Measurements from ENCODE around the gene RPL7A.

RPL7A gene

GRCh38 chr9:133355881-133356357 lies 7.9 kb downstream of the RPL7A start:
- Histone ChIP-seq H3K36me3 (ENCODE audit: control insufficient read depth, insufficient read depth, low read length) (peaks cover 17% of the 10 kb centered on the region), H3K27ac (ENCODE audit: insufficient read depth, low read depth, low read length, poor library complexity, severe bottlenecking) (no peak overlapping the region)

GRCh38 chr9:133356391-133357091 lies 8.5 kb downstream of the RPL7A start, which contains the start of the genes SURF1 and SURF2:
Gene SURF1, minus strand, starts transcription at chr9:133356487. Its CDS starts 34 bp downstream, at chr9:133356453.
Gene SURF2, plus strand, starts transcription at chr9:133356550. Its CDS starts 43 bp downstream, at chr9:133356593.
- Histone ChIP-seq H3K27ac (ENCODE audit: insufficient read depth, low read depth, low read length, poor library complexity, severe bottlenecking) (no peak within 1 kb of the TSS), H3K27me3 (ENCODE audit: control insufficient read depth, insufficient read depth, low read length, poor library complexity, severe bottlenecking) (no peaks in the 10 kb centered on the region), H3K36me3 (ENCODE audit: control insufficient read depth, insufficient read depth, low read length) (peaks cover 18% of the 10 kb centered on the region), H3K4me3 (ENCODE audit: insufficient read depth, low read depth, low read length) (peak within 1 kb of the TSS; percentile 82), H3K4me1 (ENCODE audit: control insufficient read depth, insufficient read depth, low read length) (peaks cover 8% of the 10 kb centered on the region), H3K9me3 (ENCODE audit: control insufficient read depth, low read length) (no peaks in the 10 kb centered on the region)
- 0 to 1% methylated on average over 78 of the region's 78 CpGs for WGBS, 2 experiments

More at GRCh38 chr9:133355881-133356357, 7.9 kb downstream of the RPL7A start:
- H3K4me1 ChIP-seq (ENCODE audit: control insufficient read depth, insufficient read depth, low read length) = peaks cover 8% of the 10 kb centered on the region
- no peaks in the 10 kb centered on the region for H3K27me3 ChIP-seq (ENCODE audit: control insufficient read depth, insufficient read depth, low read length, poor library complexity, severe bottlenecking)
- H3K4me3 ChIP-seq (ENCODE audit: insufficient read depth, low read depth, low read length) = peak overlapping the region; percentile 82
- no peaks in the 10 kb centered on the region for H3K9me3 ChIP-seq (ENCODE audit: control insufficient read depth, low read length)
- 1 to 2% methylated on average over 31 of the region's 31 CpGs for WGBS, 2 experiments

- peak overlapping the region; percentile 82 for H3K4me3 ChIP-seq (ENCODE audit: insufficient read depth, low read depth, low read length)
- H3K36me3 ChIP-seq (ENCODE audit: control insufficient read depth, insufficient read depth, low read length) = peaks cover 22% of the 10 kb centered on the region
- H3K27me3 ChIP-seq (ENCODE audit: control insufficient read depth, insufficient read depth, low read length, poor library complexity, severe bottlenecking) = no peaks in the 10 kb centered on the region
These were observed 9.6 kb downstream of the RPL7A start for GRCh38 chr9:133357656-133358055.

GRCh38 chr9:133359399-133360175 lies 11.6 kb downstream of the RPL7A start:
- 86 to 89% methylated on average over 20 of the region's 20 CpGs for WGBS, 2 experiments
- Histone ChIP-seq H3K9me3 (ENCODE audit: control insufficient read depth, low read length) (no peaks in the 10 kb centered on the region), H3K27me3 (ENCODE audit: control insufficient read depth, insufficient read depth, low read length, poor library complexity, severe bottlenecking) (no peaks in the 10 kb centered on the region), H3K4me3 (ENCODE audit: insufficient read depth, low read depth, low read length) (no peak overlapping the region), H3K27ac (ENCODE audit: insufficient read depth, low read depth, low read length, poor library complexity, severe bottlenecking) (no peak overlapping the region), H3K36me3 (ENCODE audit: control insufficient read depth, insufficient read depth, low read length) (peaks cover 27% of the 10 kb centered on the region), H3K4me1 (ENCODE audit: control insufficient read depth, insufficient read depth, low read length) (peaks cover 8% of the 10 kb centered on the region)

More at GRCh38 chr9:133357656-133358055, 9.6 kb downstream of the RPL7A start:
- Histone ChIP-seq H3K27ac (ENCODE audit: insufficient read depth, low read depth, low read length, poor library complexity, severe bottlenecking) (no peak overlapping the region), H3K9me3 (ENCODE audit: control insufficient read depth, low read length) (no peaks in the 10 kb centered on the region), H3K4me1 (ENCODE audit: control insufficient read depth, insufficient read depth, low read length) (peaks cover 8% of the 10 kb centered on the region)
- 94% methylated on average over 14 of the region's 14 CpGs for WGBS, 2 experiments

GRCh38 chr9:133360400-133361393 lies 12.7 kb downstream of the RPL7A start:
- Histone ChIP-seq H3K27me3 (ENCODE audit: control insufficient read depth, insufficient read depth, low read length, poor library complexity, severe bottlenecking) (no peaks in the 10 kb centered on the region), H3K36me3 (ENCODE audit: control insufficient read depth, insufficient read depth, low read length) (peaks cover 30% of the 10 kb centered on the region), H3K27ac (ENCODE audit: insufficient read depth, low read depth, low read length, poor library complexity, severe bottlenecking) (no peak overlapping the region), H3K9me3 (ENCODE audit: control insufficient read depth, low read length) (no peaks in the 10 kb centered on the region), H3K4me1 (ENCODE audit: control insufficient read depth, insufficient read depth, low read length) (peaks cover 8% of the 10 kb centered on the region), H3K4me3 (ENCODE audit: insufficient read depth, low read depth, low read length) (no peak overlapping the region)
- WGBS, 2 experiments = 91 to 94% methylated on average over 21 of the region's 21 CpGs

GRCh38 chr9:133361507-133362092 lies 13.6 kb downstream of the RPL7A start:
- H3K36me3 ChIP-seq (ENCODE audit: control insufficient read depth, insufficient read depth, low read length) = peaks cover 38% of the 10 kb centered on the region
- H3K27ac ChIP-seq (ENCODE audit: insufficient read depth, low read depth, low read length, poor library complexity, severe bottlenecking) = no peak overlapping the region
- no peaks in the 10 kb centered on the region for H3K27me3 ChIP-seq (ENCODE audit: control insufficient read depth, insufficient read depth, low read length, poor library complexity, severe bottlenecking)
- H3K4me3 ChIP-seq (ENCODE audit: insufficient read depth, low read depth, low read length) = no peak overlapping the region
- 91 to 93% methylated on average over 13 of the region's 13 CpGs for WGBS, 2 experiments
- H3K9me3 ChIP-seq (ENCODE audit: control insufficient read depth, low read length) = no peaks in the 10 kb centered on the region
- H3K4me1 ChIP-seq (ENCODE audit: control insufficient read depth, insufficient read depth, low read length) = peaks cover 8% of the 10 kb centered on the region

- H3K9me3 ChIP-seq (ENCODE audit: control insufficient read depth, low read length) = no peaks in the 10 kb centered on the region
- WGBS, 2 experiments = 96% methylated on average over 15 of the region's 15 CpGs
- no peak overlapping the region for H3K4me3 ChIP-seq (ENCODE audit: insufficient read depth, low read depth, low read length)
- H3K27ac ChIP-seq (ENCODE audit: insufficient read depth, low read depth, low read length, poor library complexity, severe bottlenecking) = no peak overlapping the region
- peaks cover 47% of the 10 kb centered on the region for H3K36me3 ChIP-seq (ENCODE audit: control insufficient read depth, insufficient read depth, low read length)
- H3K27me3 ChIP-seq (ENCODE audit: control insufficient read depth, insufficient read depth, low read length, poor library complexity, severe bottlenecking) = no peaks in the 10 kb centered on the region
- H3K4me1 ChIP-seq (ENCODE audit: control insufficient read depth, insufficient read depth, low read length) = peaks cover 3% of the 10 kb centered on the region
These were observed 14.5 kb downstream of the RPL7A start for GRCh38 chr9:133362359-133363044.

GRCh38 chr9:133366435-133366834 lies 18.4 kb downstream of the RPL7A start:
- H3K27ac ChIP-seq (ENCODE audit: insufficient read depth, low read depth, low read length, poor library complexity, severe bottlenecking) = no peak overlapping the region
- no peaks in the 10 kb centered on the region for H3K9me3 ChIP-seq (ENCODE audit: control insufficient read depth, low read length)
- H3K4me3 ChIP-seq (ENCODE audit: insufficient read depth, low read depth, low read length) = no peak overlapping the region
- peaks cover 39% of the 10 kb centered on the region for H3K36me3 ChIP-seq (ENCODE audit: control insufficient read depth, insufficient read depth, low read length)
- H3K4me1 ChIP-seq (ENCODE audit: control insufficient read depth, insufficient read depth, low read length) = no peaks in the 10 kb centered on the region
- H3K27me3 ChIP-seq (ENCODE audit: control insufficient read depth, insufficient read depth, low read length, poor library complexity, severe bottlenecking) = no peaks in the 10 kb centered on the region
- WGBS, 2 experiments = 96 to 98% methylated on average over 11 of the region's 11 CpGs

GRCh38 chr9:133367221-133367620 lies 19.2 kb downstream of the RPL7A start:
- Histone ChIP-seq H3K9me3 (ENCODE audit: control insufficient read depth, low read length) (no peaks in the 10 kb centered on the region), H3K36me3 (ENCODE audit: control insufficient read depth, insufficient read depth, low read length) (peaks cover 32% of the 10 kb centered on the region), H3K4me3 (ENCODE audit: insufficient read depth, low read depth, low read length) (no peak overlapping the region), H3K4me1 (ENCODE audit: control insufficient read depth, insufficient read depth, low read length) (no peaks in the 10 kb centered on the region), H3K27me3 (ENCODE audit: control insufficient read depth, insufficient read depth, low read length, poor library complexity, severe bottlenecking) (no peaks in the 10 kb centered on the region), H3K27ac (ENCODE audit: insufficient read depth, low read depth, low read length, poor library complexity, severe bottlenecking) (no peak overlapping the region)
- 94 to 96% methylated on average over 22 of the region's 22 CpGs for WGBS, 2 experiments
